CD4-positive, CD25-positive, alpha-beta regulatory T cell (primary cell): Measurements from ENCODE around the gene TNFRSF8. TPM values are rescaled to one million over a fixed set of nuclear protein-coding genes. Genes with fewer than 3 reads are reported as not detected.

ENCODE experiments used
- ATAC-seq, 2 donors: fragments of 150-1000 bp; cut with Tn5 transposase; one replicate each; pipeline ENCODE4 v1.10.0; 2021; ENCODE audit warnings: low read depth in 2 of 2, moderate number of reproducible peaks in 2 of 2, moderate library complexity in 1 of 2
- DNase-seq, 3 donors: peaks; one replicate each; pipeline versions ENCODE4 v3.0.0 to v3.0.0-alpha.2; 2012 to 2022; ENCODE audit warnings: mixed read lengths in 1 of 3
- H3K27ac ChIP-seq: one replicate; pipeline ENCODE4 v1.7.0; 2013; ENCODE audit warnings: mild to moderate bottlenecking, low read length; ENCODE audit not compliant: insufficient read depth, poor library complexity, severe bottlenecking
- H3K27me3 ChIP-seq: one replicate; pipeline ENCODE4 v1.7.0; 2013; ENCODE audit warnings: low read length; ENCODE audit not compliant: control insufficient read depth, insufficient read depth
- H3K36me3 ChIP-seq: one replicate; pipeline ENCODE4 v1.7.0; 2013; ENCODE audit warnings: mild to moderate bottlenecking, low read length, moderate library complexity; ENCODE audit not compliant: control insufficient read depth, insufficient read depth
- H3K4me1 ChIP-seq: 2 replicates; pipeline ENCODE4 v1.7.0; 2013; ENCODE audit warnings: mild to moderate bottlenecking, low read length; ENCODE audit not compliant: insufficient read depth, control insufficient read depth, poor library complexity, severe bottlenecking
- H3K4me3 ChIP-seq: one replicate; pipeline ENCODE4 v1.7.0; 2013; ENCODE audit warnings: low read depth, mild to moderate bottlenecking, low read length, moderate library complexity
- H3K9me3 ChIP-seq, 2 experiments: 1 replicate in 1 of 2; 2 replicates in 1 of 2; pipeline ENCODE4 v1.7.0; 2013; ENCODE audit warnings: low read length in 2 of 2, mild to moderate bottlenecking in 1 of 2, moderate library complexity in 1 of 2; ENCODE audit not compliant: control insufficient read depth in 2 of 2
- H3K27ac Mint-ChIP-seq, 3 donors: one replicate each; pipeline ENCODE4 v1.8.0; 2020 to 2022; ENCODE audit warnings: mild to moderate bottlenecking in 3 of 3, mixed read lengths in 3 of 3, moderate library complexity in 2 of 3
- H3K27me3 Mint-ChIP-seq: one replicate; pipeline ENCODE4 v1.8.0; 2022; ENCODE audit warnings: mild to moderate bottlenecking, mixed read lengths
- H3K36me3 Mint-ChIP-seq: one replicate; pipeline ENCODE4 v1.8.0; 2020; ENCODE audit warnings: mixed read lengths
- H3K4me1 Mint-ChIP-seq, 4 donors: one replicate each; pipeline ENCODE4 v1.8.0; 2020 to 2022; ENCODE audit warnings: mixed read lengths in 4 of 4, mild to moderate bottlenecking in 1 of 4
- H3K4me3 Mint-ChIP-seq, 4 donors: one replicate each; pipeline ENCODE4 v1.8.0; 2020 to 2022; ENCODE audit warnings: mild to moderate bottlenecking in 4 of 4, mixed read lengths in 4 of 4, moderate library complexity in 3 of 4
- H3K9me3 Mint-ChIP-seq, 7 donors: one replicate each; pipeline ENCODE4 v1.8.0; 2020 to 2022; ENCODE audit warnings: mixed read lengths in 7 of 7, mild to moderate bottlenecking in 3 of 7, moderate library complexity in 2 of 7
- polyA plus RNA-seq, 4 donors: library from polyadenylated mRNA; unstranded; fragments of 300-500 nt; fragmentation: Illumina TruSeq; gene quantifications; one replicate each; pipeline ENCODE4 v1.2.3, GENCODE V29; 2021
- total RNA-seq: library from RNA; stranded (reverse); gene quantifications from one replicate; pipeline ENCODE4 v1.2.3, GENCODE V29; 2022

TNFRSF8 gene
- total and polyA plus RNA-seq, 5 donors from 2014 or later: 1.1 to 3.2 (median 1.6) TPM

- H3K4me1 ChIP-seq: peaks cover 15% of the 10 kb centered on the region
- H3K27ac Mint-ChIP-seq: no peak overlapping the region
- H3K36me3 Mint-ChIP-seq: peaks cover 24% of the 10 kb centered on the region
- H3K27ac ChIP-seq: peak overlapping the region; percentile 5
- ATAC-seq (no peak), DNase-seq (no peak)
- no peaks in the 10 kb centered on the region for H3K9me3 ChIP-seq
- peaks cover 5 to 36% (median 15%) of the 10 kb centered on the region in 4 donors for H3K4me1 Mint-ChIP-seq
- no peaks in the 10 kb centered on the region for H3K27me3 Mint-ChIP-seq
- peak overlapping the region in 2 of 4 donors; percentile 56 to 77 for H3K4me3 Mint-ChIP-seq
- no peak overlapping the region for H3K4me3 ChIP-seq
- H3K9me3 Mint-ChIP-seq: no peaks in the 10 kb centered on the region
- H3K27me3 ChIP-seq: no peaks in the 10 kb centered on the region
- peaks cover 33% of the 10 kb centered on the region for H3K36me3 ChIP-seq
These were observed 41.1 kb upstream of the TNFRSF8 start for GRCh38 chr1:12022036-12022435.

- Histone ChIP-seq H3K4me3 (no peak overlapping the region), H3K4me1 (no peaks in the 10 kb centered on the region), H3K36me3 (peaks cover 65% of the 10 kb centered on the region), H3K9me3 (no peaks in the 10 kb centered on the region), H3K27me3 (no peaks in the 10 kb centered on the region), H3K27ac (no peak overlapping the region)
- ATAC-seq: no peak
- Mint-ChIP-seq H3K36me3 (peaks cover 39% of the 10 kb centered on the region), H3K4me1 (peaks cover 0 to 15% (median 5%) of the 10 kb centered on the region in 4 donors), H3K9me3 (no peaks in the 10 kb centered on the region), H3K4me3 (peak overlapping the region in 2 of 4 donors; percentile 61 to 65), H3K27me3 (no peaks in the 10 kb centered on the region), H3K27ac (peak overlapping the region in 2 of 3 donors; percentile 59 to 72)
- no peak for DNase-seq
These were observed 36.5 kb upstream of the TNFRSF8 start for GRCh38 chr1:12026586-12026985.

- ATAC-seq (no peak), DNase-seq (no peak)
- peaks cover 61% of the 10 kb centered on the region for H3K36me3 ChIP-seq
- no peak overlapping the region for H3K27ac ChIP-seq
- no peak overlapping the region for H3K4me3 ChIP-seq
- Mint-ChIP-seq H3K36me3 (peaks cover 39% of the 10 kb centered on the region), H3K4me1 (peaks cover 0 to 10% (median 3%) of the 10 kb centered on the region in 4 donors), H3K27ac (peak overlapping the region in 1 of 3 donors; percentile 37), H3K9me3 (no peaks in the 10 kb centered on the region), H3K27me3 (no peaks in the 10 kb centered on the region), H3K4me3 (no peak overlapping the region)
- no peaks in the 10 kb centered on the region for H3K9me3 ChIP-seq
- H3K4me1 ChIP-seq: no peaks in the 10 kb centered on the region
- H3K27me3 ChIP-seq: no peaks in the 10 kb centered on the region
These were observed 34.9 kb upstream of the TNFRSF8 start for GRCh38 chr1:12028248-12028647.

GRCh38 chr1:12028957-12029511 lies 34.1 kb upstream of the TNFRSF8 start:
- H3K4me3 ChIP-seq: no peak overlapping the region
- Mint-ChIP-seq H3K36me3 (peaks cover 37% of the 10 kb centered on the region), H3K9me3 (no peaks in the 10 kb centered on the region), H3K4me3 (no peak overlapping the region), H3K27ac (no peak overlapping the region), H3K4me1 (peaks cover 0 to 9% (median 3%) of the 10 kb centered on the region in 4 donors), H3K27me3 (no peaks in the 10 kb centered on the region)
- H3K9me3 ChIP-seq: no peaks in the 10 kb centered on the region
- no peak overlapping the region for H3K27ac ChIP-seq
- H3K27me3 ChIP-seq: no peaks in the 10 kb centered on the region
- no peaks in the 10 kb centered on the region for H3K4me1 ChIP-seq
- no peak for DNase-seq
- no peak for ATAC-seq
- H3K36me3 ChIP-seq: peaks cover 58% of the 10 kb centered on the region

GRCh38 chr1:12029720-12030339 lies 33.3 kb upstream of the TNFRSF8 start:
- no peaks in the 10 kb centered on the region for H3K9me3 Mint-ChIP-seq

GRCh38 chr1:12031039-12031980 lies 31.8 kb upstream of the TNFRSF8 start:
- DNase-seq: peak in 1 of 3 donors; percentile 47
- Histone ChIP-seq H3K4me1 (no peaks in the 10 kb centered on the region), H3K27me3 (no peaks in the 10 kb centered on the region), H3K36me3 (peaks cover 41% of the 10 kb centered on the region), H3K4me3 (no peak overlapping the region), H3K9me3 (no peaks in the 10 kb centered on the region), H3K27ac (no peak overlapping the region)
- H3K27me3 Mint-ChIP-seq: no peaks in the 10 kb centered on the region
- H3K4me1 Mint-ChIP-seq: peaks cover 0 to 4% (median 0%) of the 10 kb centered on the region in 4 donors
- H3K27ac Mint-ChIP-seq: no peak overlapping the region
- ATAC-seq: peak in 1 of 2 donors; percentile 59
- no peak overlapping the region for H3K4me3 Mint-ChIP-seq
- H3K36me3 Mint-ChIP-seq: peaks cover 31% of the 10 kb centered on the region
- H3K9me3 Mint-ChIP-seq: no peaks in the 10 kb centered on the region

More at GRCh38 chr1:12029720-12030339, 33.3 kb upstream of the TNFRSF8 start:
- Mint-ChIP-seq H3K27ac (no peak overlapping the region), H3K27me3 (no peaks in the 10 kb centered on the region), H3K36me3 (peaks cover 31% of the 10 kb centered on the region), H3K4me1 (peaks cover 0 to 4% (median 0%) of the 10 kb centered on the region in 4 donors), H3K4me3 (no peak overlapping the region)
- ATAC-seq (no peak), DNase-seq (no peak)
- no peaks in the 10 kb centered on the region for H3K27me3 ChIP-seq
- no peaks in the 10 kb centered on the region for H3K4me1 ChIP-seq
- no peak overlapping the region for H3K4me3 ChIP-seq
- peaks cover 54% of the 10 kb centered on the region for H3K36me3 ChIP-seq
- no peaks in the 10 kb centered on the region for H3K9me3 ChIP-seq
- no peak overlapping the region for H3K27ac ChIP-seq

GRCh38 chr1:12032161-12032621 lies 30.9 kb upstream of the TNFRSF8 start:
- H3K9me3 Mint-ChIP-seq: no peaks in the 10 kb centered on the region
- no peaks in the 10 kb centered on the region for H3K27me3 Mint-ChIP-seq
- Histone ChIP-seq H3K27ac (no peak overlapping the region), H3K27me3 (no peaks in the 10 kb centered on the region), H3K36me3 (peaks cover 33% of the 10 kb centered on the region), H3K4me3 (no peak overlapping the region), H3K4me1 (no peaks in the 10 kb centered on the region), H3K9me3 (no peaks in the 10 kb centered on the region)
- DNase-seq (no peak), ATAC-seq (no peak)
- no peaks in the 10 kb centered on the region for H3K4me1 Mint-ChIP-seq
- peaks cover 22% of the 10 kb centered on the region for H3K36me3 Mint-ChIP-seq
- no peak overlapping the region for H3K27ac Mint-ChIP-seq
- no peak overlapping the region for H3K4me3 Mint-ChIP-seq
